GM12872 (cell line): Measurements from ENCODE around the gene PHACTR3.

Source experiments
- CTCF ChIP-seq: IDR thresholded peaks from 3 replicates; pipeline ENCODE4 v1.5.1; 2011; ENCODE audit warnings: low read depth, mild to moderate bottlenecking, low read length, moderate library complexity; ENCODE audit not compliant: insufficient read depth

PHACTR3 gene

GRCh38 chr20:59636766-59637370 is 32.5 kb downstream of the PHACTR3 start:
- TF ChIP-seq CTCF, result no peak

- TF ChIP-seq CTCF, result no peak
These were observed 35.9 kb downstream of the PHACTR3 start for GRCh38 chr20:59640267-59640666.

- TF ChIP-seq CTCF, result no peak
These were observed 39.3 kb downstream of the PHACTR3 start for GRCh38 chr20:59643615-59644061.

GRCh38 chr20:59644371-59644939 is 40.1 kb downstream of the PHACTR3 start:
- TF ChIP-seq CTCF, result no peak

- TF ChIP-seq CTCF, result no peak
These were observed 40.9 kb downstream of the PHACTR3 start for GRCh38 chr20:59645271-59645670.

- TF ChIP-seq CTCF, result 0 out of 3 replicates have a peak, but pooled peaks have one; percentile 10
These were observed 41.4 kb downstream of the PHACTR3 start for GRCh38 chr20:59645761-59646171.

GRCh38 chr20:59646487-59646886 is 42.1 kb downstream of the PHACTR3 start:
- no peak for TF ChIP-seq CTCF
